H1 (cell line): Measurements from ENCODE around the gene CASP9. TPM values are rescaled to one million over a fixed set of nuclear protein-coding genes. Genes with fewer than 3 reads are reported as not detected.

Source experiments
- BACH1 ChIP-seq: IDR thresholded peaks from 2 replicates; pipeline ENCODE4 v1.6.1; 2012; ENCODE audit warnings: low read length, improper control_type of control experiment
- BRCA1 ChIP-seq: IDR thresholded peaks from 2 replicates; pipeline ENCODE4 v1.6.1; 2012; ENCODE audit warnings: low read depth, low read length, improper control_type of control experiment
- CEBPB ChIP-seq: IDR thresholded peaks from 2 replicates; pipeline ENCODE4 v1.6.1; 2012; ENCODE audit warnings: low read depth, low read length
- CHD2 ChIP-seq: IDR thresholded peaks from 2 replicates; pipeline ENCODE4 v1.6.1; 2012; ENCODE audit warnings: low read length, improper control_type of control experiment
- E2F6 ChIP-seq: IDR thresholded peaks from 2 replicates; pipeline ENCODE4 v1.6.1; 2012; ENCODE audit warnings: inconsistent platforms
- EGR1 ChIP-seq: IDR thresholded peaks from 2 replicates; pipeline ENCODE4 v1.6.1; 2011; ENCODE audit warnings: low read depth, low read length, borderline replicate concordance
- EP300 ChIP-seq, 2 experiments: IDR thresholded peaks; 1 replicate in 1 of 2; 2 replicates in 1 of 2; pipeline ENCODE4 v1.6.1; 2011 to 2012; ENCODE audit warnings: low read depth in 2 of 2, low read length in 2 of 2, mild to moderate bottlenecking in 2 of 2, borderline replicate concordance in 1 of 2, inconsistent platforms in 1 of 2, moderate library complexity in 1 of 2
- FOSL1 ChIP-seq: IDR thresholded peaks from 2 replicates; pipeline ENCODE4 v1.6.1; 2011; ENCODE audit warnings: mild to moderate bottlenecking, low read depth, low read length, moderate library complexity; ENCODE audit not compliant: insufficient read depth
- GABPA ChIP-seq: IDR thresholded peaks from 2 replicates; pipeline ENCODE4 v1.6.1; 2011; ENCODE audit warnings: mild to moderate bottlenecking, low read length, moderate library complexity, borderline replicate concordance; ENCODE audit not compliant: insufficient read depth
- HDAC2 ChIP-seq, 2 experiments: fragments of 300-600 bp in 1 of 2; sonication (generic) in 1 of 2; IDR thresholded peaks; 2 replicates each; pipeline ENCODE4 v1.6.1; 2011 to 2012; ENCODE audit warnings: low read depth in 2 of 2, low read length in 2 of 2, mild to moderate bottlenecking in 2 of 2, moderate library complexity in 2 of 2, borderline replicate concordance in 1 of 2, inconsistent platforms in 1 of 2
- JUN ChIP-seq: IDR thresholded peaks from 2 replicates; pipeline ENCODE4 v1.6.1; 2011; ENCODE audit warnings: low read depth, mild to moderate bottlenecking, improper control_type of control experiment, low read length
- KDM5A ChIP-seq: fragments of 200-600 bp; IDR thresholded peaks from 2 replicates; pipeline ENCODE4 v1.7.1; 2012; ENCODE audit warnings: mild to moderate bottlenecking, low read length, inconsistent platforms, mixed read lengths
- POLR2A ChIP-seq, 2 experiments: IDR thresholded peaks; 1 replicate in 1 of 2; 2 replicates in 1 of 2; pipeline ENCODE4 v1.6.1; 2011; ENCODE audit warnings: low read depth in 2 of 2, low read length in 2 of 2, mild to moderate bottlenecking in 2 of 2; ENCODE audit errors: control extremely low read depth in 1 of 2
- POLR2AphosphoS5 ChIP-seq: IDR thresholded peaks from 2 replicates; pipeline ENCODE4 v1.6.1; 2011; ENCODE audit warnings: low read depth, low read length
- POU5F1 ChIP-seq: IDR thresholded peaks from 2 replicates; pipeline ENCODE4 v1.6.1; 2011; ENCODE audit warnings: low read depth, mild to moderate bottlenecking, low read length, moderate library complexity
- RAD21 ChIP-seq, 2 experiments: IDR thresholded peaks in 1 of 2; conservative IDR thresholded peaks in 1 of 2; 2 replicates each; pipeline ENCODE4 v1.6.1; 2011; ENCODE audit warnings: low read depth in 2 of 2, low read length in 2 of 2, improper control_type of control experiment in 1 of 2, inconsistent platforms in 1 of 2, mild to moderate bottlenecking in 1 of 2, moderate library complexity in 1 of 2
- TAF7 ChIP-seq: optimal IDR thresholded peaks from 2 replicates; pipeline ENCODE3; 2011; ENCODE audit warnings: low read depth, mild to moderate bottlenecking, inconsistent platforms, low read length, moderate library complexity, borderline replicate concordance
- TCF12 ChIP-seq: IDR thresholded peaks from 2 replicates; pipeline ENCODE4 v1.6.1; 2011; ENCODE audit warnings: low read depth, mild to moderate bottlenecking, low read length
- ZNF274 ChIP-seq: IDR thresholded peaks from 2 replicates; pipeline ENCODE4 v1.7.0; 2012; ENCODE audit warnings: low read length, borderline replicate concordance; ENCODE audit errors: extremely low read depth
- polyA plus RNA-seq, 7 experiments: library from polyadenylated mRNA; depleted of rRNA in 3 of 7; stranded (reverse) in 5 of 7; unstranded in 2 of 7; fragments of >200 nt in 5 of 7; fragments of 200-250 nt in 2 of 7; gene quantifications; 1 replicate in 5 of 7; 2 replicates in 1 of 7; 4 replicates in 1 of 7; pipeline versions ENCODE4 v1.2.1 to v1.2.3, GENCODE V29; 2011 to 2013; ENCODE audit warnings: missing spikeins in 2 of 7, mixed read lengths in 2 of 7
- total RNA-seq: library from RNA; stranded (reverse); fragmentation: NEBNext Ultra II Directional; extraction: Animal tissue kit (Norgen Biotek cat#: 25700); gene quantifications from 2 replicates; pipeline ENCODE4 v1.2.1, GENCODE V29; 2021
- TF ChIP-seq, protein P1 (sequence below), 3 experiments: IDR thresholded peaks; 1 replicate in 2 of 3; 2 replicates in 1 of 3; pipeline versions ENCODE4 v1.5.1 to v1.6.1; 2011; ENCODE audit warnings: low read length in 3 of 3, mild to moderate bottlenecking in 3 of 3, inconsistent platforms in 2 of 3, low read depth in 1 of 3, moderate library complexity in 1 of 3; ENCODE audit not compliant: insufficient read depth in 1 of 3; ENCODE audit errors: control extremely low read depth in 1 of 3

The CASP9 gene
- total and polyA plus RNA-seq, 2 of the 8 experiments (the other 6 are each of a cell fraction or from before 2014, with no cell fraction given) = 14.8 to 36.3 TPM

DNA sequence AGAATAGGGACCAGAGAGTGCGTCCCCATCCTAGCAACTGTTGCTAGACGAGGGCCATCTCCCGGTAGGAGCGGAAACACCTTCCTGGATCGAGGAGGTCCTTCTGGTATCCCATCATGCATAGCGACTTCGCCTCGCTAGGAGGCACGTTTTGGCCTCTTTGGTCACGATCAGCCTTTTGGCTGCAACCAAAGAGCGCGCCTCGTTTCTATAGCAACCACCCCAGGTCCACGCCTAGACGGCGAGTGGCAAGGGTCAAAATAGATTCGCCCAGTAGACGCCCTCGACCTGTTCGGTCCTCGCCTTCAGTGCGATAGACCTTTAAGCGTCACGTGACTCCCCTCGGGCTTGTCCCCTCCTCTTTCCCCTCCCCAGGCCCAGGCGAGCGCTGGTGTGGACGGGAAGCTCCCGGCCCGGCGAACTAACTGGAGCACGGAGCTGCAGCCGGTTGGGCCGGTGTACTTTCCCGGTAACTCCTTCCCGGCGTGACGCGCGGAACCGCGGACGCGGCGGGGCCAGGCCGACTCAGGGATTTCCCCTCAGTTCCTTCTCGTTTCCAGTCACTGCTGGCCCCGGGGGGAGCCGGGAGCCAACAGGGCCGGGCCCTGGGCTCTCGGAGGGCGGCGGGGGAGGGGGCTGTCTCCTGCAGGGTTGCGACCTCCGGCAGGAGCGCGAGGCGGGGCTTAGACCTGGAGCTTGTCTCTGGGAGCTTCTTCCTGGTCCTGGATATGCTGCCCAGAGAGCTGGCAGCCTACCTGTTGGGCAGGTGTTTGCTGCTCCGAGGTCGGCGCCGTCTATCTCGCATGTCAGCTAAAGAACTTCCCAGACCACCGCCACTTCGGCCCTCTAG, 2.7 kb upstream of the CASP9 start, which contains the start of gene DNAJC16 (continued):
- no peak for TF ChIP-seq EP300 (IDR thresholded peaks at IDR 0.05; ENCODE audit: borderline replicate concordance in 1 of 2, low read depth in 2 of 2, low read length in 2 of 2)
- TF ChIP-seq CHD2 = peak; percentile 18; the same call in 1 of the 2 replicates
- TF ChIP-seq TAF7 = peak; percentile 79
- TF ChIP-seq JUN = no peak
- TF ChIP-seq KDM5A = no peak
- no peak for TF ChIP-seq TCF12
- TF ChIP-seq BRCA1 = no peak
- 0 out of 2 replicates have a peak, but pooled peaks have one; percentile 25 for TF ChIP-seq EGR1
- no peak for TF ChIP-seq E2F6
- no peak for TF ChIP-seq POU5F1
- TF ChIP-seq CEBPB = peak; percentile 55
- TF ChIP-seq BACH1 = peak; percentile 23; the same call in 1 of the 2 replicates
- no peak for TF ChIP-seq RAD21 (IDR thresholded peaks at IDR 0.05 in 1 of 2, conservative IDR thresholded peaks at IDR 0.05 in 1 of 2; ENCODE audit: low read depth in 2 of 2, low read length in 2 of 2)
- no peak for TF ChIP-seq ZNF274
- TF ChIP-seq FOSL1 = no peak
- TF ChIP-seq POLR2AphosphoS5 = peak; percentile 85
- TF ChIP-seq POLR2A (IDR thresholded peaks at IDR 0.05; ENCODE audit: control extremely low read depth in 1 of 2, low read depth in 2 of 2, low read length in 2 of 2) = peak; percentile 56 to 90
- peak; percentile 80; the same call in 1 of the 2 replicates for TF ChIP-seq GABPA
- no peak for TF ChIP-seq HDAC2 (IDR thresholded peaks at IDR 0.05; ENCODE audit: borderline replicate concordance in 1 of 2, low read depth in 2 of 2, low read length in 2 of 2)
- TF ChIP-seq, protein P1, sequence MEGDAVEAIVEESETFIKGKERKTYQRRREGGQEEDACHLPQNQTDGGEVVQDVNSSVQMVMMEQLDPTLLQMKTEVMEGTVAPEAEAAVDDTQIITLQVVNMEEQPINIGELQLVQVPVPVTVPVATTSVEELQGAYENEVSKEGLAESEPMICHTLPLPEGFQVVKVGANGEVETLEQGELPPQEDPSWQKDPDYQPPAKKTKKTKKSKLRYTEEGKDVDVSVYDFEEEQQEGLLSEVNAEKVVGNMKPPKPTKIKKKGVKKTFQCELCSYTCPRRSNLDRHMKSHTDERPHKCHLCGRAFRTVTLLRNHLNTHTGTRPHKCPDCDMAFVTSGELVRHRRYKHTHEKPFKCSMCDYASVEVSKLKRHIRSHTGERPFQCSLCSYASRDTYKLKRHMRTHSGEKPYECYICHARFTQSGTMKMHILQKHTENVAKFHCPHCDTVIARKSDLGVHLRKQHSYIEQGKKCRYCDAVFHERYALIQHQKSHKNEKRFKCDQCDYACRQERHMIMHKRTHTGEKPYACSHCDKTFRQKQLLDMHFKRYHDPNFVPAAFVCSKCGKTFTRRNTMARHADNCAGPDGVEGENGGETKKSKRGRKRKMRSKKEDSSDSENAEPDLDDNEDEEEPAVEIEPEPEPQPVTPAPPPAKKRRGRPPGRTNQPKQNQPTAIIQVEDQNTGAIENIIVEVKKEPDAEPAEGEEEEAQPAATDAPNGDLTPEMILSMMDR (IDR thresholded peaks at IDR 0.05; ENCODE audit: control extremely low read depth in 1 of 3, insufficient read depth in 1 of 3, low read depth in 1 of 3, low read length in 3 of 3) = peak; percentile 4 to 35 (median 8); a peak in 3 of 4 replicates
